CD8-positive, alpha-beta memory T cell (primary cell): Measurements from ENCODE around the gene TIMM29. TPM values are rescaled to one million over a fixed set of nuclear protein-coding genes. Genes with fewer than 3 reads are reported as not detected.

ENCODE experiments used
- CTCF ChIA-PET: fragments of 350-600 bp; sonication (Branson Sonifier 250); formaldehyde crosslinking; loops from one replicate; lab custom pipeline; 2021; ENCODE audit warnings: antibody characterized with exemption; lab: Charles Lee
- POLR2A ChIA-PET: fragments of 350-600 bp; sonication (Branson Sonifier 250); formaldehyde crosslinking; loops from one replicate; lab custom pipeline; 2021; ENCODE audit warnings: antibody characterized with exemption; lab: Charles Lee
- DNase-seq, 5 donors: peaks; one replicate each; pipeline versions ENCODE4 v3.0.0 to v3.0.0-alpha.2; 2020 to 2022; ENCODE audit warnings: mixed read lengths in 1 of 5
- H3K27ac ChIP-seq: one replicate; pipeline ENCODE4 v1.7.0; 2013; ENCODE audit warnings: low read depth, mild to moderate bottlenecking, low read length, moderate library complexity
- H3K27me3 ChIP-seq: 2 replicates; pipeline ENCODE4 v1.7.0; 2013; ENCODE audit warnings: low read length, mild to moderate bottlenecking; ENCODE audit not compliant: insufficient read depth, poor library complexity, severe bottlenecking
- H3K36me3 ChIP-seq: 2 replicates; pipeline ENCODE4 v1.7.0; 2013; ENCODE audit warnings: mild to moderate bottlenecking, low read length, moderate library complexity; ENCODE audit not compliant: insufficient read depth
- H3K4me1 ChIP-seq: 2 replicates; pipeline ENCODE4 v1.7.0; 2013; ENCODE audit warnings: mild to moderate bottlenecking, low read length, moderate library complexity; ENCODE audit not compliant: insufficient read depth
- H3K4me3 ChIP-seq: 2 replicates; pipeline ENCODE4 v1.7.0; 2013; ENCODE audit warnings: mild to moderate bottlenecking, low read length
- H3K9me3 ChIP-seq: 2 replicates; pipeline ENCODE4 v1.7.0; 2013; ENCODE audit warnings: mild to moderate bottlenecking, low read length
- H3K27ac Mint-ChIP-seq, 8 donors: one replicate each; pipeline ENCODE4 v1.8.0; 2020 to 2021; ENCODE audit warnings: mixed read lengths in 8 of 8, mild to moderate bottlenecking in 6 of 8, inconsistent platforms in 3 of 8, moderate library complexity in 3 of 8
- H3K27me3 Mint-ChIP-seq, 2 donors: one replicate each; pipeline ENCODE4 v1.8.0; 2020 to 2021; ENCODE audit warnings: mixed read lengths in 2 of 2, mild to moderate bottlenecking in 1 of 2, moderate library complexity in 1 of 2
- H3K36me3 Mint-ChIP-seq, 3 donors: one replicate each; pipeline ENCODE4 v1.8.0; 2020 to 2021; ENCODE audit warnings: mixed read lengths in 3 of 3, inconsistent platforms in 1 of 3, mild to moderate bottlenecking in 1 of 3
- H3K4me1 Mint-ChIP-seq, 3 donors: one replicate each; pipeline ENCODE4 v1.8.0; 2020 to 2021; ENCODE audit warnings: mixed read lengths in 3 of 3, inconsistent platforms in 1 of 3, mild to moderate bottlenecking in 1 of 3
- H3K4me3 Mint-ChIP-seq, 7 donors: one replicate each; pipeline ENCODE4 v1.8.0; 2020 to 2021; ENCODE audit warnings: mixed read lengths in 7 of 7, mild to moderate bottlenecking in 6 of 7, moderate library complexity in 4 of 7, inconsistent platforms in 2 of 7
- H3K9me3 Mint-ChIP-seq, 5 donors: one replicate each; pipeline ENCODE4 v1.8.0; 2020 to 2022; ENCODE audit warnings: mixed read lengths in 5 of 5, mild to moderate bottlenecking in 3 of 5, moderate library complexity in 2 of 5, inconsistent platforms in 1 of 5
- polyA plus RNA-seq: library from polyadenylated mRNA; unstranded; fragments of 300-500 nt; fragmentation: Illumina TruSeq; gene quantifications from one replicate; pipeline ENCODE4 v1.2.3, GENCODE V29; 2021
- total RNA-seq, 2 experiments: library from RNA; stranded (reverse); gene quantifications; one replicate each; pipeline ENCODE4 v1.2.3, GENCODE V29; 2021

The TIMM29 gene
- total and polyA plus RNA-seq, 3 experiments from 2014 or later = 22.3 to 36.6 (median 27.0) TPM

GRCh38 chr19:10888421-10888866 is 40.2 kb upstream of the TIMM29 start:
- peak overlapping the region in 1 of 8 donors; percentile 79 for H3K27ac Mint-ChIP-seq
- DNase-seq = no peak
- H3K4me3 Mint-ChIP-seq = no peak overlapping the region
- H3K4me1 Mint-ChIP-seq = peaks cover 5 to 13% (median 8%) of the 10 kb centered on the region in 3 donors
- Histone ChIP-seq H3K27me3 (no peaks in the 10 kb centered on the region), H3K9me3 (no peaks in the 10 kb centered on the region), H3K36me3 (no peaks in the 10 kb centered on the region), H3K4me3 (no peak overlapping the region), H3K27ac (no peak overlapping the region), H3K4me1 (no peaks in the 10 kb centered on the region)
- ChIA-PET CTCF (no interaction called here), POLR2A (no interaction called here)
- H3K9me3 Mint-ChIP-seq = no peaks in the 10 kb centered on the region
- no peaks in the 10 kb centered on the region for H3K27me3 Mint-ChIP-seq
- H3K36me3 Mint-ChIP-seq = peaks cover 0 to 1% (median 0%) of the 10 kb centered on the region in 3 donors

- no peaks in the 10 kb centered on the region for H3K27me3 Mint-ChIP-seq
- H3K27ac ChIP-seq = no peak overlapping the region
- no peaks in the 10 kb centered on the region for H3K36me3 ChIP-seq
- H3K4me3 Mint-ChIP-seq = no peak overlapping the region
- no peaks in the 10 kb centered on the region for H3K9me3 Mint-ChIP-seq
- H3K27ac Mint-ChIP-seq = no peak overlapping the region
- peaks cover 5 to 13% (median 8%) of the 10 kb centered on the region in 3 donors for H3K4me1 Mint-ChIP-seq
- H3K27me3 ChIP-seq = no peaks in the 10 kb centered on the region
- no peaks in the 10 kb centered on the region for H3K9me3 ChIP-seq
- DNase-seq = no peak
- CTCF ChIA-PET = interaction anchor here (0.7 kb wide), 1 partner anchor 47 kb away, joined by 4 read pairs; no protein-coding TSS in a partner anchor
- no peaks in the 10 kb centered on the region for H3K4me1 ChIP-seq
- POLR2A ChIA-PET = no interaction called here
- no peak overlapping the region for H3K4me3 ChIP-seq
- H3K36me3 Mint-ChIP-seq = peaks cover 0 to 1% (median 0%) of the 10 kb centered on the region in 3 donors
Measured at GRCh38 chr19:10889880-10890279, 38.7 kb upstream of the TIMM29 start.

- no peak overlapping the region for H3K4me3 ChIP-seq
- ChIA-PET POLR2A (no interaction called here), CTCF (no interaction called here)
- Mint-ChIP-seq H3K27me3 (no peaks in the 10 kb centered on the region), H3K9me3 (no peaks in the 10 kb centered on the region), H3K4me1 (peaks cover 9 to 16% (median 11%) of the 10 kb centered on the region in 3 donors), H3K27ac (peak overlapping the region in 1 of 8 donors; percentile 45), H3K4me3 (no peak overlapping the region), H3K36me3 (peaks cover 0 to 1% (median 0%) of the 10 kb centered on the region in 3 donors)
- no peak overlapping the region for H3K27ac ChIP-seq
- DNase-seq = no peak
- H3K9me3 ChIP-seq = no peaks in the 10 kb centered on the region
- no peaks in the 10 kb centered on the region for H3K4me1 ChIP-seq
- no peaks in the 10 kb centered on the region for H3K27me3 ChIP-seq
- no peaks in the 10 kb centered on the region for H3K36me3 ChIP-seq
Measured at GRCh38 chr19:10891405-10892086, 37.1 kb upstream of the TIMM29 start.

- Mint-ChIP-seq H3K4me1 (peaks cover 14 to 22% (median 18%) of the 10 kb centered on the region in 3 donors), H3K9me3 (no peaks in the 10 kb centered on the region), H3K36me3 (peaks cover 0 to under 1% (median 0%) of the 10 kb centered on the region in 3 donors), H3K27ac (peak overlapping the region in 1 of 8 donors; percentile 50), H3K4me3 (no peak overlapping the region), H3K27me3 (no peaks in the 10 kb centered on the region)
- Histone ChIP-seq H3K4me1 (no peaks in the 10 kb centered on the region), H3K27ac (no peak overlapping the region), H3K27me3 (no peaks in the 10 kb centered on the region), H3K4me3 (no peak overlapping the region), H3K36me3 (no peaks in the 10 kb centered on the region), H3K9me3 (no peaks in the 10 kb centered on the region)
- ChIA-PET POLR2A (interaction anchor here (0.8 kb wide), 1 partner anchor 21 kb away, joined by 3 read pairs; no protein-coding TSS in a partner anchor), CTCF (no interaction called here)
- DNase-seq = no peak
Measured at GRCh38 chr19:10892256-10892655, 36.4 kb upstream of the TIMM29 start.

GRCh38 chr19:10894911-10895213 is 33.7 kb upstream of the TIMM29 start:
- H3K36me3 Mint-ChIP-seq = no peaks in the 10 kb centered on the region
- Histone ChIP-seq H3K27me3 (no peaks in the 10 kb centered on the region), H3K4me1 (no peaks in the 10 kb centered on the region), H3K27ac (no peak overlapping the region), H3K4me3 (no peak overlapping the region), H3K9me3 (no peaks in the 10 kb centered on the region), H3K36me3 (no peaks in the 10 kb centered on the region)
- ChIA-PET CTCF (no interaction called here), POLR2A (no interaction called here)
- no peak overlapping the region for H3K27ac Mint-ChIP-seq
- no peaks in the 10 kb centered on the region for H3K27me3 Mint-ChIP-seq
- H3K4me3 Mint-ChIP-seq = no peak overlapping the region
- no peak for DNase-seq
- H3K9me3 Mint-ChIP-seq = no peaks in the 10 kb centered on the region
- H3K4me1 Mint-ChIP-seq = peaks cover 10 to 18% (median 16%) of the 10 kb centered on the region in 3 donors

- Mint-ChIP-seq H3K27ac (peak overlapping the region in 1 of 8 donors; percentile 98), H3K27me3 (no peaks in the 10 kb centered on the region), H3K4me1 (peaks cover 10 to 21% (median 20%) of the 10 kb centered on the region in 3 donors), H3K36me3 (peaks cover 0 to 1% (median 0%) of the 10 kb centered on the region in 3 donors), H3K9me3 (no peaks in the 10 kb centered on the region), H3K4me3 (no peak overlapping the region)
- no peaks in the 10 kb centered on the region for H3K4me1 ChIP-seq
- no peaks in the 10 kb centered on the region for H3K9me3 ChIP-seq
- ChIA-PET CTCF (no interaction called here), POLR2A (no interaction called here)
- H3K27ac ChIP-seq = no peak overlapping the region
- DNase-seq = no peak
- no peak overlapping the region for H3K4me3 ChIP-seq
- H3K27me3 ChIP-seq = no peaks in the 10 kb centered on the region
- H3K36me3 ChIP-seq = no peaks in the 10 kb centered on the region
Measured at GRCh38 chr19:10895363-10895762, 33.2 kb upstream of the TIMM29 start.

- Mint-ChIP-seq H3K36me3 (peaks cover 0 to 2% (median 0%) of the 10 kb centered on the region in 3 donors), H3K27ac (peak overlapping the region in 1 of 8 donors; percentile 98), H3K9me3 (no peaks in the 10 kb centered on the region), H3K27me3 (no peaks in the 10 kb centered on the region), H3K4me3 (no peak overlapping the region), H3K4me1 (peaks cover 10 to 21% (median 21%) of the 10 kb centered on the region in 3 donors)
- no peak for DNase-seq
- Histone ChIP-seq H3K27ac (no peak overlapping the region), H3K9me3 (no peaks in the 10 kb centered on the region), H3K4me3 (no peak overlapping the region), H3K36me3 (no peaks in the 10 kb centered on the region), H3K4me1 (no peaks in the 10 kb centered on the region), H3K27me3 (no peaks in the 10 kb centered on the region)
- CTCF ChIA-PET = no interaction called here
- POLR2A ChIA-PET = no interaction called here
Measured at GRCh38 chr19:10895920-10896319, 32.7 kb upstream of the TIMM29 start.

- Mint-ChIP-seq H3K27ac (peak overlapping the region in 1 of 8 donors; percentile 47), H3K4me1 (peaks cover 10 to 18% (median 18%) of the 10 kb centered on the region in 3 donors), H3K4me3 (no peak overlapping the region), H3K9me3 (no peaks in the 10 kb centered on the region), H3K36me3 (peaks cover 0 to 2% (median 0%) of the 10 kb centered on the region in 3 donors), H3K27me3 (no peaks in the 10 kb centered on the region)
- DNase-seq = no peak
- Histone ChIP-seq H3K9me3 (no peaks in the 10 kb centered on the region), H3K27me3 (no peaks in the 10 kb centered on the region), H3K4me1 (no peaks in the 10 kb centered on the region), H3K27ac (no peak overlapping the region), H3K4me3 (no peak overlapping the region), H3K36me3 (no peaks in the 10 kb centered on the region)
- CTCF ChIA-PET = no interaction called here
- POLR2A ChIA-PET = no interaction called here
Measured at GRCh38 chr19:10896851-10897526, 31.6 kb upstream of the TIMM29 start.
